Occipital lobe (tissue), 3 donors: Measurements from ENCODE around the gene TKT. TPM values are rescaled to one million over a fixed set of nuclear protein-coding genes. Genes with fewer than 3 reads are reported as not detected.

Experiments used
- DNase-seq: peaks from one replicate; lab custom pipeline; 2025; lab: John Stamatoyannopoulos, UW
- small RNA-seq: library from RNA; depleted of rRNA; stranded (forward); fragments of <200 nt; gene quantifications from one replicate; pipeline ENCODE3, GENCODE V24; 2014
- total RNA-seq: library from RNA; depleted of rRNA; stranded (reverse); fragments of >200 nt; gene quantifications from one replicate; pipeline ENCODE4 v1.2.3, GENCODE V29; 2014

Gene TKT
- total RNA-seq, 1 donor from 2014 or later, result 157 TPM

GRCh38 chr3:53181528-53181927 is 74.3 kb downstream of the TKT start:
- no peak for DNase-seq

- DNase-seq, result no peak
Measured at GRCh38 chr3:53181024-53181371, 74.8 kb downstream of the TKT start.

- no peak for DNase-seq
Measured at GRCh38 chr3:53180305-53181023, 75.4 kb downstream of the TKT start.

- DNase-seq, result no peak
Measured at GRCh38 chr3:53179580-53179979, 76.2 kb downstream of the TKT start.

GRCh38 chr3:53178246-53178645 is 77.6 kb downstream of the TKT start:
- no peak for DNase-seq

- no peak for DNase-seq
Measured at GRCh38 chr3:53175613-53176540, 79.9 kb downstream of the TKT start.

Small RNA genes lying within 50 kb of the gene (small RNA-seq; reads per million reads assigned to genes)
- not detected for gene RF00019

Other genes starting within 250 kb of the TKT start
- 25.6 TPM for gene SFMBT1, start 209.9 kb downstream of the TKT start, total RNA-seq
- 8.6 TPM for gene RFT1, start 125.6 kb downstream of the TKT start, total RNA-seq
- 0.94 TPM for gene PRKCD, start 94.8 kb downstream of the TKT start, total RNA-seq
- 12.9 TPM for gene DCP1A, start 91.5 kb upstream of the TKT start, total RNA-seq
- 14.0 TPM for gene CACNA1D, start 238.6 kb upstream of the TKT start, total RNA-seq